ENCODE data around the gene CNTROB.
"Not testable (repeated sequence)": the region's sequence is repeated elsewhere in the genome, so short reads cannot be mapped to it uniquely, and the experiment has no call there.

CNTROB gene

DNA sequence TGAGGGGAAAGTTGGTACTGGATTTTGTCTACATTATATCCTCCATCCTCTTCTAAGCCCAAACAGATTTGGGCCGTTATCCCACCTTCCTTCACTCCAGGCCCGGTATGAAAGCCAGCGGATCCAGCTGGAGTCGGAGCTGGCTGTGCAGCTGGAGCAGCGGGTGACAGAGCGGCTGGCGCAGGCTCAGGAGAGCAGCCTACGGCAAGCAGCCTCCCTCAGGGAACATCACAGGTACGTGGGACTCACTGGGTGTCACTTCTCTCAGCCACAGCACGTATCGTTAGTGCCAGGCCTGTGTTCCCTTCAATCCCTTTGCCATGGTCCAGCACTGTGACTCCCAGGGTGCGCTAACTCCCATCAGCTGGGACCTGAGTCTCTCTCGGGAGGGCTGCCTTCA is 11.3 kb downstream of the CNTROB start:
- DNase-seq (ENCODE audit: low read depth): no peak

DNA sequence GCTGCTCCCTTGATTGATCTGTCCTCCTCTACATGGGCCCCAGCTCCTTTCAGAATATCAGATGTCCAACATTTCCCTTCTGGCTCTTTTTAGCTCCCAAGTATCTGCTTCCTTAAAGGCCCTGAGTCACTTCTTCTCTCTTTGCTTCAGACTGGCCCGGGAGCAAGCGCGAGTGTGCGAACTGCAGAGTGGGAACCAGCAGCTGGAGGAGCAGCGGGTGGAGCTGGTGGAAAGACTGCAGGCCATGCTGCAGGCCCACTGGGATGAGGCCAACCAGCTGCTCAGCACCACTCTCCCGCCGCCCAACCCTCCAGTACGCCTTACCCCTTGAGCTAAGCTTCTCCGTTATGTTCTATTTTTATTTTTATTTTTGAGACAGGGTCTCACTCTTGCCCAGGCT is 12.3 kb downstream of the CNTROB start:
- DNase-seq (ENCODE audit: low read depth): no peak

DNA sequence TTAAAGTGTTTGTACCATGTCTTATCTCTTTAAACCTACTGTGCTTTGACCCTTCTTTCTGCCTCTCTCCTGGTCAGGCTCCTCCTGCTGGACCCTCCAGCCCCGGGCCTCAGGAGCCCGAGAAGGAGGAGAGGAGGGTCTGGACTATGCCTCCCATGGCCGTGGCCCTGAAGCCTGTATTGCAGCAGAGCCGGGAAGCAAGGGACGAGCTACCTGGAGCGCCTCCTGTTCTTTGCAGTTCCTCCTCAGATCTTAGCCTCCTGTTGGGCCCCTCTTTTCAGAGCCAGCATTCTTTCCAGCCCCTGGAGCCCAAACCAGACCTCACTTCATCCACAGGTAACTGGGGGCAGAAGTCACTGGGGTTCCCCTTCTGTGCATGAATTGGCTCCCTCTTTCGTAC is 13.6 kb downstream of the CNTROB start:
- DNase-seq (ENCODE audit: low read depth): no peak

DNA sequence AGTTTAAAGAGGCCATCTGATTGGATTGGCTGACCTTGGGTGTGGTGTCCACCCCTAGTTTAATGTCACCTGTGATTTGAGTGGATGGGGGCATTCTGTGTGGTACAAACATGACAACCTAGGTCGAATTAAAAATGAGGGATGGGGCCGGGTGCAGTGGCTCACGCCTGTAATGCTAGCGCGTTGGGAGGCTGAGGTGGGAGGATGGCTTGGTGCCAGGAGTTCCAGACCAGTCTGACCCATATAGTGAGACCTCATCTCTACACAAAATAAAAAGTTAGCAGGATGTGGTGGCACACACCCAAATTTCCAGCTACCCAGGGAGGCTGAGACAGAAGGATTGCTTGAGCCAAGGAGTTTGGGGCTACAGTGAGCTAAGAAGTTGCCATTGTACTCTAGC is 14.4 kb downstream of the CNTROB start:
- DNase-seq (ENCODE audit: low read depth): no peak

DNA sequence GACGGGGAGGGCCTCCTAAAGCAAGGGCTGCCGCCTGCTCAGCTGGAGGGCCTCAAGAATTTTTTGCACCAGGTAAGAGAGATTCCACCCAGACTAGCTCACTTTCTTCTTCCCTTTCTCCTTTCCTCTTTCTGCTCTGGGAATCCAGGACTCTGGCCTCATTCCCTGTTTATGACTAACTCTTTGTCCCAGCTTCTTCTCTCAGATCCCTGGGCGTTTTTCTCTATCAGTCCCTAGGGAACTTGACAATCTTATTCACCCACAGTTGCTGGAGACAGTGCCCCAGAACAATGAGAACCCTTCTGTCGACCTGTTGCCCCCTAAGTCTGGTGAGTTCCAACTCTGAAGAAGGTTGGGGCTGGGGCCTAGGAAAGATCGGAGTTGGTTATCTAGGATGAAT is 15.6 kb downstream of the CNTROB start:
- DNase-seq (ENCODE audit: low read depth): no peak

DNA sequence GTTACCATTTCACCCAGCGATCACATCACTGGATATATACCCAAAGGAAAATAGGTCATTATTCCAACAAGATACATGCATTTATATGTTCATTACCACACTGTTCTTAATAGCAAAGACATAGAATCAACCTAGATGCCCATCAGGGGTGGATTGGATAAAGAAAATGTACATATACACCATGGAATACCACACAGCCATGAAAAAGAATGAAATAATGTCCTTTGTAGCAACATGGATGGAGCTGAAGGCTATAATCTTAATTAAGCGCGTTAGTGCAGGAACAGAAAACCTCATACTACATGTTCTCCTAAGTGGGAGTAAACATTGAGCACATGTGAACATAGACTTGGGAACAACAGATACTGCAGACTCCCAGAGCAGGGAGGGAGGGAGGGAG is 18.6 kb downstream of the CNTROB start:
- no peak for DNase-seq (ENCODE audit: low read depth)

DNA sequence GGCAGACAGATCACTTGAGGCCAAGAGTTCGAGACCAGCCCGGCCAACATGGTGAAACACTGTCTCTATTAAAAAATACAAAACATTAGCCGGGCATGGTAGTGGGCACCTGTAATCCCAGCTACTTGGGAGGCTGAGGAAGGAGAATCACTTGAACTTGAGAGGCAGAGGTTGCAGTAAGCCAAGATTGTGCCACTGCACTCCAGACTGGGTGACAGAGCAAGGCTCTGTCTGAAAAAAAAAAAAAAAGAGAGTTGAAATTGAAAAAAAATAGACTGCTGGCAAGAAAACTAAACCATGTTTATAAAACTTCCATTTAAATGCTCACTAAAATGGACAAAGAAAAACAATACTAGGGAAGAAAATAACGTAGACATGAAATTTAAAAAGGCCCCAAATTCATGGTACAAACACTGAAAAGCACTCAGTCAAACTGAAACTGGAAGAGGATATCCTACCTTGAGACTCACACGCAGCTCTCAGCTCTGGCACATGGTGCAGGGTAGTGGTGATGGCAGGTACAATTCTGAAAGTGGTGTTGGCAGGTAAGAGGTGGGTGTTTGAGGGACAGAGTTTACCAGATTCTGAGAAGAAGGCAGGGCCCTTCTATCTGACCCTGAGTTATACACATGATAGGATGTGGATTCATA is 19.3 kb downstream of the CNTROB start:
- DNase-seq (ENCODE audit: low read depth): no peak

DNA sequence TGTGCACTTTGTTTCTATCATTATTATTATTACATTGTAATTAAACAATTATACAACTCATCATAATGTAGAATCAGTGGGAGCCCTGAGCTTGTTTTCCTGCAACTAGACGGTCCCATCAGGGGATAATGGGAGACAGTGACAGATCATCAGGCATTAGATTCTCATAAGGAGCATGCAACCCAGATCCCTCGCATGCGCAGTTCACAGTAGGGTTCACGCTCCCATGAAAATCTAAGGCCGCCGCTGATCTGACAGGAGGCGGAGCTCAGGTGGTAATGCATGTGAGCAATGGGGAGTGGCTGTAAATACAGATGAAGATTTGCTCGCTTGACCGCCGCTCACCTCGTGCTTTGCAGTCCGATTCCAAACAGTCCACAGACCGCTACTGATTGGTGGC is 21.3 kb downstream of the CNTROB start:
- not testable (repeated sequence) for DNase-seq (ENCODE audit: low read depth)

DNA sequence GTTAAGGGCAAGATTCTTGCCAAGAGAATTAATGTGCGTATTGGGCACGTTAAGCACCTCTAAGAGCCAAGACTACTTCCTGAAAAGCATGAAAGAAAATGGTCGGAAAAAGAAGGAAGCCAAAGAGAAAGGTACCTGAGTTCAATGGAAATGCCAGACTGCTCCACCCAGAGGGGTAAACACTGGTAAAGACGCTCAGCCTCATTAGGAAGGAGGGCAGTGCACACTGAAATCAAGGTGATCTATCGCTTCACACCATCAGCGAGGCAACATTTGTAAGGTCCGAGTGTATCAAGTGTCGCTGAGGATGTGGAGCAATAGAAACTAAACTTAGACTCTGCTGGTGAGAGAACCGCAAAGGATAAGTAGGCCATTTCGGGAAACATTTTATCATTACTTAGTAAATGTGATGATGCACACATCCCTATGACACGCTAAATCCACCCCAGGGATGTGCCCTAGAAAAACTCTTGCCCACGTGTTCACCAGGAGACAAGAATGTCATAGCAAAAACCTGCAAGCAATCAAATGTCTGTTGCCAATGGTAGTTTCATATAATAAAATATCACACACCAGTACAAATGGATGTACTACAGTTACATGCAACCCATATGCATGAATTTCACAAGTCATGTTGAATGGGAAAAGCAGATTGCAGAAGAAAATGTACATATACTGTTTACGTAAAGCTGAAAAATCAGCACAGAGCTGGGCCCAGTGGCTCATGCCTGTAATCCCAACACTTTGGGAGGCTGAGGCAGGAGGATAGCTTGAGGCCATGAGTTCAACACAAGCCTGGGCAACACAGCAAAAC is 23.6 kb downstream of the CNTROB start:
- no peak for DNase-seq (ENCODE audit: low read depth)

DNA sequence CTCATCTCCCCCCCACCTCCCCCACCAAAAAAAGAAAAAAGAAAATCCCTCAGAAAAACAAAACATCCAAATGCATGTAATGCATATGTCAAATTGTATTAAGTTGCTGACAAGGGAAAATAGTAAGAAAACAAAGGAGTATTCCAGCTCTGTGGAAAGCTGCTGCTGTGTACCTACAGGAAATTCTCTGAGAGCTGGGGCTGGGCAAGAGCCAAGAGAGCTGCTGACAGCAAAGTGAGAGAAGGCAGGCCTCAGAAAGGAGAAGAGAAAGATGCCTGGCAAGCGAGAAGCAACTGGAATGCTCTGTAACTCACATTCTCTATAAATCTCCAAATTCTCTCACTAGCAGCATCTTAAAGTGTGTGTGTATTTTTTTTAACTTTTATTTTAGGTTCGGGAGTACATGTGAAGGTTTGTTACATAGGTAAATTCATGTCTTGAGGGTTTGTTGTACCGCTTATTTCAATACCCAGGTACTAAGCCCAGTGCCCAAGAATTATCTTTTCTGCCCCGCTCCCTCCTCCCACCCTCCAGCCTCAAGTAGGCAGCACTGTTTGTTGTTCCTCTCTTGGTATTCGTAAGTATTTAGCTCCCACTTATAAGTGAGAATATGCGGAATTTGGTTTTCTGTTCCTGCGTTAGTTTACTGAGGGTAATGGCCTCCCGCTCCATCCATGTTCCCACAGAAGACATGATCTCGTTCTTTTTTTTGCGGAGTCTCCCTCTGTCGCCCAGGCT is 24.4 kb downstream of the CNTROB start:
- no peak for DNase-seq (ENCODE audit: low read depth)

DNA sequence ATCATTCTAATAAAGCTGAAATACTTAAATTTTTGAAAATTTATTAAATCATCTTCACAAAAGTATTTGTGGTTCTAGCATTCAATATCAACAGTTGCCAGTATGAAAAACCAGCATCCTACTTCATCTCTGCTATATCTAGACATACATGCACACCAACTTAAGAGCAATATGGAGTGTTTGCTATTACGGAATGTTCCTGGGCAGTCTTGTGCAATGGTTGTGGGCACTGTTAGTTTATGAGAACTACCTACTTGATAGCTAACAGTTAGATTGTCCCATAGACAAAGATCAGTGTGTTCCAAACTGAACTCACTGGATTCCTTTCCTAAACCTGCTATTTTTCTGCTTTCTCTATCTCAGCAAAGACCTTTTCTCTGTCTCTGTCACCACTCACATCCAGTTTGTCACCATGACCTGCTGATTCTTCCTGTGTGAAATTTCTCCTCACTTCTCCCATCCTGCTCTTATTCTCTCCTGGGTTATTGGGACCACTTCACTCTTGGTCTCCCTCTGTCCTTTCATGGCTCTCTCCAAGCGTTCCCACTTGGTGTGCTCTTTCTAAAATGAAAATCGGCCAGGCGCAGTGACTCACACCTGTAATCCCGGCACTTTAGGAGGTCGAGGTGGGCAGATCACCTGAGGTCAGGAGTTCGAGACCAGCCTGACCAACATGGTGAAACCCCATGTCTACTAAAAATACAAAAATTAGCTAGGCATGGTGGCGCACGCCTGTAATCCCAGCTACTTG is 27.7 kb downstream of the CNTROB start:
- DNase-seq (ENCODE audit: low read depth): no peak

DNA sequence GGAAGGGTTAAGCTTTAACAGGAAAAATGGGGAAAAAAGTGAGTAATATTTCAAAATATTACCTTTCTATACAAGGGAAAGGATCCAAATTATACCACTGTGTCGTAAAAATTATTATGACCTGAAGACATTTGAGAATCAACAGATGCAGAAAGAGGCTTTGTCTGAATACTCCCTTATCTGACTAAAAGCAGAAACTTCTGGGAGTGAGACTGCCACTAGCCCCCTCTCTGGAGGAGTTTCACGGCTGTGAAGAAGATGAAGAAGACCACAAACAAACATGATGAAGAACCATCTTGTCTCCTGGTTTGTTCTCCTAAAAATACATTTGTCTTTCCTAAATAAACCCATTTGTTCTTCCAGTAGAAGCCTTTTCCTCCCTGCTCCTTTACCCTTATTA is 29.4 kb downstream of the CNTROB start:
- no peak for DNase-seq (ENCODE audit: low read depth)

DNA sequence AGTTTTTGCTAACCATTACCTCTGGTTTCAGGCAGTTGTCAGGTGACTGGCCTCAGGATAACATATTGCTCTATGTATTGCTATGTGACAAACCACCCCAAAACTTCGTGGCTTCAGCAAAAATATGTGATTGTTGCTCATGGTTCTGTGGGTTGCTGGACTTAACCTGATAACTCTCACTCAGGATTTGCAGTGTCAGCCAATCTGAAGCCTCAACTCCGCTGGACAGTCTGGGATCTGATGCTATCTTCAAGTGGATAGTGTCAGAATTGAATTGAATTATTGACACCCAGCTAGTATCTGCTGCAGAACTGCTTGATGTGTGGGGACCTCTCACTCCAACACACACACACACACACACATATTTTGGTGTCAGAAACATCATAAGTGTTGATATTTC is 35.7 kb downstream of the CNTROB start:
- DNase-seq (ENCODE audit: low read depth): no peak

DNA sequence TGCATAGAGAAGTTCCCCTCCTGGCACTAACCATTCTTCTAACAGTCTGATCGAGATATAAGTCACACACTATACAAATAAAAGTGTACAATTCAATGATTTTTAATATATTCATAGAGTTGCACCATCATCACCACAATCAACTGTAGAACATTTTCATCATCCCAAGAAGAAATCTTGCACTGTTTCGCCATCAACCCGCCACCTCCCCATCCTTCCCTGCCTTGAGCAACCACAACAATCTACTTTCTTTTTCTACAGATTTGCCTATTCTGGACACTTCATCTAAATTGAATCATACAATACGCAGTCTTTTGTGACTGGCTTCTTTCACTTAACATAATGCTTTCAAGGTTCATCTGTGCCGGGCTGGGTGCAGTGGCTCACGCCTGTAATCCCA is 37.4 kb downstream of the CNTROB start:
- no peak for DNase-seq (ENCODE audit: low read depth)

DNA sequence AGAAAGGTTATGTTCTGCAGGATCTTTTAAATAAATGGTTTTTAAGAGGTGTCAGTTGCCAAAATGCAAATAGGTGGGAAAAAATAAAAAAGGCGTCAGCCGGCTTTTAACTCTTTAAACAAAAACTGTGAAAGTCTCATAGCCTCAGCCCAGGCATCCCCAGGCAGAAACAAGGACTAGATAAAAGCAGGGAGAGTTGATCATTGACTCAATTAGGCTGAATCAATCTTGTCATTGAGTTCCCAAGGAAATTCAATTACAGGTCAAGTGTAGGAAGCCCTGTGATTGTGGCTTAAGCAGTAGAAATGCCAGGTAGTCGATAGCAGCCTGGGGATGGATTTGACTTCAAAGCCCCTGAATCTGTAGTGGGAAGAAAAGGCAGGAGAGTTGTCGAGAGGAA is 39.6 kb downstream of the CNTROB start:
- DNase-seq (ENCODE audit: low read depth): no peak

DNA sequence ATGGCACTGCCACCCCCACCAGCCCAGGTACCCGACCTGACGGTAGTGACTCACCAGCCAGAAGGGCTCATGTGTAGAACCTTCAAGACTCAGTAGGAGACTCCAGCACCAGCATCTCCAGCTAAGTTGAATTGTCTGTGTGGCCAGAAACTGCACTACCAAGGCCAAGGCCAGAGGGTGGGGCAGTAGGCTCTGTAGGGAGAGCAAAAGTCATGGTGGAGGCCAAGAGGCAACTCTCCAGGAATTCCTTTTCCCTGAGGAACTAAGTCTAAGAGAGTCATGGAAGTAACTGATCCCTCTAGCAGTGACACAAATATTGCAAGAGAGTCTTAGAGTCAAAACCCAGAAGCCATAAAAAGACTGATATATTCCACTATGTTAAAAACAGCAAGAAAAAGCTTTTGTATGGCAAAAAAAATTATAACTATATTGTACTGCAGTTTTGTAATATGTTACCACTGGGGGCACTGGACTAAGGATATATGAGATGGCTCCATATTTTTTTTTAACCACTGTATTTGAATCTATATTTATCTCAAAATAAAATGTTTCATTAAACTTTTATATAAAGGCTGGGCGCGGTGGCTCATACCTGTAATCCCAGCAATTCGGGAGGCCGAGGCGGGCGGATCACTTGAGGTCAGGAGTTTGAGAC is 40.3 kb downstream of the CNTROB start:
- DNase-seq (ENCODE audit: low read depth): no peak

DNA sequence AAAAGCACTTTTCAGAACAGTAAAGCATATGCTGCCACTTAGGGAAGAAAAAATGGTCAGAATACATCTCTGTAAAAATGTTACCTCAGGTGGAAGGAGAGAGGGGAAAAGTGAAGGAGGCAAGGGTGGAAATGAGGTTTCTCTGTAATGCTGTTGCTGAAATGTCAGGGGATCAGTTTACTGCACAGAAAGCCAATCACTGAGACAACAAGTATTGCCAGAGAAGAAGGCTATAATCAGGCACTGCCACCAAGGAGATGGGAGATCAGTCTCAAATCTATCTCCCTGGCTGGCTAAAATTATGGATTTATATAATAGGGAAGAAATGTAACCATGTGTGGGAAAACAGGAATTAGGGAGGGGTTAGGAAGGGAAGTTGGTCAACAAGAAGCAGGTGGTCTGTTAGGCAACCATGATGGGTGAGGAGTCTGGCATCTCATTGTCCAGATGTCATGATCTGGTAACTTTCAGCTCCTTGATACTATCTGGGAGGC is 42.7 kb downstream of the CNTROB start:
- DNase-seq (ENCODE audit: low read depth): no peak

DNA sequence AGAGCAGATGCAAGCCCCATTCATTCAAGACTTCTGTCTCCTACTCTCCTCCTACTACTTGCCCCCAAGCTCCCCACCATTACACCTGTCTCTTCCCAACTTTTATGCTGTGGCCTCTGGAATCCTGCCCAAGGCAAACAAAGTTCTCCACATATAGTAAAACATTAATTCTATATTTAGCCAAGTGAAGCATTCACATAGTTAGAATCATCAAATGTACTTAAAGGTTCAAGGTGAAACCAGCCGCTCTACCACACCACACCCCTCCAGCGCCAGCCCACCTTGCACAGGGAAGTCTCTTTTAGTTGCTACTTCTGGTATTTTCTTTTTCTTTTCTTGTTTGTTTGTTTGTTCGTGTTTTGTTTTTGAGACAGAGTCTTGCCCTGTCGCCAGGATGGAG is 45.0 kb downstream of the CNTROB start:
- DNase-seq (ENCODE audit: low read depth): no peak

DNA sequence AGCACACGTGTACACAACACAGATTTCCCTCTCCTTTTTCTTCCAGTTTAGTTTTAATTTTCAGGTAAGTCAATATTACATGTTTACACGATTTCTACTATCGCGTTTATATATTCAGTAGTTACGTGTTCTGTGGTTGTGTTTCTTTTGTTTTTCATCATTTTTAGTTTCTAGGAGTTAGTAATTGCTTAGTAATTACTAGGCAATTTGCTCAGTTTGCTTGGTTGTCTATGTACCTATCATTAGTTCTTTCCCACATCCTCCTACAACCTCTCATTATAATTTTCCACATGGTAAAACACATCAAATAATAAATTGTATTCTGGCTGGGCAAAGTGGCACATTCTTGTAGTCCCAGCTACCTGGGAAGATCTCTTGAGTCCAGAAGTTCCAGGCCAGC is 45.8 kb downstream of the CNTROB start:
- no peak for DNase-seq (ENCODE audit: low read depth)

DNA sequence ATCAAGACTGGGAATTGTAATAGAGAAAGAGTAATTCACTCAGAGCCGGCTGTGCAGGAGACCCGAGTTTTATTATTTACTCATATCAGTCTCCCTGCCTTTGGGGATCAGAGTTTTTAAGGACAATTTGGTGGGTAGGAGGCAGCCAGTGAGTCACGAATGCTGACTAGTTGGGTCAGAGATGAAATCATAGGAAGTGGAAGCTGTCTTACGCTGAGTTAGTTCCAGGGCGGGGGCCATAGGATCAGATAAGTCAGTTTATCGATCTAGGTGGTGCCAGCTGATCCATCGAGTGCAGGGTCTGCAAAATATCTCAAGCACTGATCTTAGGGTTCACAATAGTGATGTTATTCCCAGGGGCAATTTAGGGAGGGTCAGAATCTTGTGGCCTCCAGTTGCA is 50.2 kb downstream of the CNTROB start:
- no peak for DNase-seq (ENCODE audit: low read depth)

DNA sequence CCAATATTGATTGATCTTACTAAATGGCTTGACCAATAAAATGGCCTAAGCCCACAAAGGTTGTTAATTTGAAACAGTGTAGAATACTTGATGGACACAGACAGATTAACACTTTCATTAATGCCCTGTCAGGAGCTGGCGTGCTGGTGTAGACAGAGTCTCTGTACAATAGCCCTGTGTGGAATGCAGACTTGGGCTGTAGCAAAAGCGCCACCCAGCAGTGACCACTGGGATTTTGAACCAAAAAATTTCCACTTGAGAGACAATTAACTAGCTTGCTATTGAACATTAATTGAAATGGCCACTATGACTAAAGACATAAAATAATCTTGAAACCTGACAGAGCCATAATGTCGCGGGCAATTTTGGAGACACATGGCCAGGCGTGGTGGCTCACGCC is 50.7 kb downstream of the CNTROB start:
- DNase-seq (ENCODE audit: low read depth): no peak

DNA sequence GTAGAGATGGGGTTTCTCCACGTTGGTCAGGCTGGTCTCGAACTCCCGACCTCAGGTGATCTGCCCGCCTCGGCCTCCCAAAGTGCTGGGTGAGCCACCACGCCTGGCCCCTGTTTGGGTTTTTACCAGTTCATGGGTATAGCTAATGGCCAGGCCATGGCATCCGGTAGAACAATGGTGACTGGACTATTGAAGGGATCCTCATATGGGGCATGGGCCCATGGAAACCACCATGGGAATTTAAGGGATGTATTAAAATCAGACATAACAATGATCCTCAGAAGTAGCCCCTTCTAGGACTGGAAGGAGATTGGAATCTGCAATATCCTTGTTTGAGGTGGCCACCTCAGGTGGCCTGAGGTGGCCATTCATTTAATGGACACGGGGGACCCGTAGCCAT is 52.9 kb downstream of the CNTROB start:
- DNase-seq (ENCODE audit: low read depth): no peak
